ENCODE data around the gene KRT16.
"Not testable (repeated sequence)": the region's sequence is repeated elsewhere in the genome, so short reads cannot be mapped to it uniquely, and the experiment has no call there.

Gene KRT16

DNA sequence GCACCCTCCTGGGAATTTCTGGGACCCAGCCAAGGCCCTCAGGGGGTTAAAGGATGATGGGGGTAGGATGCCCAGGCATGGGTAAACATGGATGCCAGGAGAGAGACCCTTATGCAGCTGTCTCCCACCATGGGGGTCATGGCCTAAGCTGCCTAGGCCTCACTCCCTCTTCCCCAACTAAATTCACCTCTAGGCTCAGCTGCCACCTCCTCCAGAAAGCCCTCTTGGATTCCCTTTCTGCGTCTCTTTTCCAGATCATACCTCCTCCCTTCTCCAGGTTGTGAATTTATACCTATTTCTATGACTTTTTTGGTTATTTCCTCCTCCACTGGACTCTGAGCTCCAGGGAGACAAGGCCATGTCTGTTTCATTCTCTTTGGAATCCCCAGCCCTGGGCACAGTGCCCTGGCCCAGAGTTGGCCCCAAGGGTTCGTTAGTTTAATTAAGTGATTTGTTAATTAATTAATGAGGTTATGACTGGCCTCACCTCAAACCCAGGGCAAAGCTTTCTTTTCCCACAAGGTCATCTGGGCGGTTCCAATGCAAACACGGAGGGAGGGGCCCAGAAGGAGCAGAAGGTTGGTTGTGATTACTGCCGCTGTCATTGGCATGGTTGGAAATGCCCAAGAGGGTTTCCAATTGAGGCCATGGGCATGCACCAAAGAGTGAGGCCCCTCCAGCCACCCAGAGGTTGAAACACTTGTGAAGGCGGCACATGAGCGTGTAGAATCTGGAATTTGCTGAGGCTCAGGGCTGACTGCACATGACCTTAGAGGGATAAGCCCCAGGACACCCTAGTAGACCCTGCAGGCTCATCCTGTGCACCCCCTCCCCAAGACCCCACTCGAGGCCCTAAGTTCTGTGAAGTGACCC is 18.7 kb upstream of the KRT16 start:
- DNase-seq (ENCODE audit: extremely low read depth, low read depth): no peak
- no peak overlapping the region for H3K4me3 ChIP-seq (replicated peaks; ENCODE audit: low read depth, low read length)
- TF ChIP-seq, protein P1, sequence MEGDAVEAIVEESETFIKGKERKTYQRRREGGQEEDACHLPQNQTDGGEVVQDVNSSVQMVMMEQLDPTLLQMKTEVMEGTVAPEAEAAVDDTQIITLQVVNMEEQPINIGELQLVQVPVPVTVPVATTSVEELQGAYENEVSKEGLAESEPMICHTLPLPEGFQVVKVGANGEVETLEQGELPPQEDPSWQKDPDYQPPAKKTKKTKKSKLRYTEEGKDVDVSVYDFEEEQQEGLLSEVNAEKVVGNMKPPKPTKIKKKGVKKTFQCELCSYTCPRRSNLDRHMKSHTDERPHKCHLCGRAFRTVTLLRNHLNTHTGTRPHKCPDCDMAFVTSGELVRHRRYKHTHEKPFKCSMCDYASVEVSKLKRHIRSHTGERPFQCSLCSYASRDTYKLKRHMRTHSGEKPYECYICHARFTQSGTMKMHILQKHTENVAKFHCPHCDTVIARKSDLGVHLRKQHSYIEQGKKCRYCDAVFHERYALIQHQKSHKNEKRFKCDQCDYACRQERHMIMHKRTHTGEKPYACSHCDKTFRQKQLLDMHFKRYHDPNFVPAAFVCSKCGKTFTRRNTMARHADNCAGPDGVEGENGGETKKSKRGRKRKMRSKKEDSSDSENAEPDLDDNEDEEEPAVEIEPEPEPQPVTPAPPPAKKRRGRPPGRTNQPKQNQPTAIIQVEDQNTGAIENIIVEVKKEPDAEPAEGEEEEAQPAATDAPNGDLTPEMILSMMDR (IDR thresholded peaks at IDR 0.05; ENCODE audit: low read depth, low read length, missing control alignments): no peak

DNA sequence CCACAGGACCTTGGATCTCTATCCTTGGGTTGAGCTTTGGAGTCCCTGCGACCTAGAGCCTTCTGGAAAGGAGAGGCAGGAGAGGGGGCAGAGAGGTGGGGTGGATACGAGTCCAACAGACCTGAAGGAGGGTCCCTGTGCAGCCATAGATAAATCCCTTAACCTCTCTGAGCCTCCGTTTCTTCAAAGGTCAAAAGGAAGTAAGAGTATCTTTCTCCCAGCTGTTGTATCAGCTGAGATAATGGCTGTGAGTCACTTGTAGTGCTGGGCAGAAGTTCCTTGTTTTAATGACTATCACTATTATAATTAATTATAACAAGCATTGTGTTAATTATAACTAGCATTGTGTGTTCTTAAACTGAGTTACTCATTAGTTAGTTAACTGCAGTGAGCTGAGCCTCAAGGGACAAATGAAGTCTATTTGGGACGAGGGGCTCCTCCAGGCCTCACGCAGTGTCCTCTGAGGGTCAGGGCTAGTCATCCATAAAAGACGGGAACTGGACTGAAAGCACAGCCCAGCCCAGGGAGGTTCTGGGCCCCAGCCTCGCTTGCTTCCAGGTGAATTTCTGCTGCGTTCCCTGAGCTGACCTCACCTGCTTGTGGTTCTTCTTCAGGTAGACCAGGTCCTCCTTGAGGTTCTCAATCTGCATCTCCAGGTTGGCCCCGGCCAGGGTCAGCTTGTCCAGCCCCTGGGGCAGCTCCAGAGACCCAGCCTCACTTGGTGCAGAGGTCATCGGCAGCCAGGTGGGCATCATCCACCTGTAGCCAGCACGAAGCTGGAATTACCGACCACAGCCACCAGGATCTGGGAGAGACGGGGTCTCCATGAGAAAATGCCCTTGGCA is 17.5 kb upstream of the KRT16 start:
- DNase-seq (ENCODE audit: extremely low read depth, low read depth): no peak
- TF ChIP-seq, protein P1 (IDR thresholded peaks at IDR 0.05; ENCODE audit: low read depth, low read length, missing control alignments): no peak
- H3K4me3 ChIP-seq (replicated peaks; ENCODE audit: low read depth, low read length): no peak overlapping the region

DNA sequence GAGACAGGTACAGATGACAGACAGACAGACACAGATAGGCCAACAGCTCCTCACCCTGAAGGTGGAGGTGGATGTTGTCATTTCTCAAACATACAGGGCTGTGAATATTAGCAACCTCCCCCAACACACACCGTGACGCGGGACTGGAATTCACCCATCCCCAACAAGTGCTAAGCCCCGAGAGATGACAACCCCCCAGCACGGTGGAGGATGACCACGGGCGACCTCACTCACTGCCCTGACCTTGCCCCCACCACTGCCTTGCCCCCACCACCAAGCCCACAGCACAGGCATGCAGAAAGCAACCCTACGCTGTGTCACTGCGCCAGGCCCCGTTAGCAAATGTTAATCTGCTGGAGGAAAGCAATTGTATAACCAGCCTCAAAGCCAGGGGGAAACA is 16.7 kb upstream of the KRT16 start:
- H3K4me3 ChIP-seq (replicated peaks; ENCODE audit: low read depth, low read length): no peak overlapping the region
- no peak for DNase-seq (ENCODE audit: extremely low read depth, low read depth)
- TF ChIP-seq, protein P1 (IDR thresholded peaks at IDR 0.05; ENCODE audit: low read depth, low read length, missing control alignments): no peak

DNA sequence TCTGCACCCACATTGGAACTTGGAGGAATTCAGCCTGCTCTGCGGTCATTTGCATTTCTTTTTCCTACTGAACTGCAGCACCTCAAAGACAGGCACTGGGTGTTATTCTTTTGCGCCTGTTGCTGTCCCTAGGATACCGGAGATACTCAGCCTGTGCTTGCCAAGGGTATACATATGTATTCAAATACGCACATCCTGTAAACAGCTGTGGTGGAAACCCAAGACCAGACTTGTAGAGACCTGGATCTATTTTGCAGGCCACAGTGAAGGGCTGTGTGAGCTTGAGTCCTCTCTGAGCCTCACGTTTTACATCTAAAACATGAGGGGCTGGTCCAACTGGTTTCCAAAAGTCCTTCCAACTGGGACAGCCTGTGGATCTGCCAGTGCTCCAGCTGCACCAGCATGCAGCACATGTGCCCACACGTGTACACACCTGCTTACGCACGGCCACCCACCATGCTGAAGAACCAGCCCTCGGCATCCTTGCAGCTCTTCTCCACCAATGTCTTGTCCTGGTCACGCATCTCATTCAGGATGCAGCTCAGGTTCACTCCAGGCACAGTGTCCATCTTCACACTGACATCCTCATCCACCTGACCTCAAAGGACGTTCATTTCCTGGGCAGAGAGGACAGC is 16.2 kb upstream of the KRT16 start:
- H3K4me3 ChIP-seq (replicated peaks; ENCODE audit: low read depth, low read length); DNase-seq (ENCODE audit: extremely low read depth, low read depth): not testable (repeated sequence)

DNA sequence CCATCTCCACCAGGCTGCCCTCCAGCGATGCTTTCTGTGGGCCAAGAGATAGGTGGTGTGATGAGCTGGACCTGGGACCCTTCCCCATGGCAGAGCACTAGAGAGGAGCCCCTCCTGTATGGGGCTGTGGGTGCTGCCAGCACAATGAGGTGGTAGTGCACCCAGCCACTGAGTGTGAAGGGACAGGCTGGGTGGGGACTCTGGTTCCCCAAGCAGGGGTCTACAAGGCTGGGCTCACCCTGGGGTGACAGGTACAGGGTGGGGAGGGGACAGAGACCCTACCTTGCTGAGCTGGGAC is 15.5 kb upstream of the KRT16 start:
- not testable (repeated sequence) for H3K4me3 ChIP-seq (replicated peaks; ENCODE audit: low read depth, low read length); DNase-seq (ENCODE audit: extremely low read depth, low read depth)

DNA sequence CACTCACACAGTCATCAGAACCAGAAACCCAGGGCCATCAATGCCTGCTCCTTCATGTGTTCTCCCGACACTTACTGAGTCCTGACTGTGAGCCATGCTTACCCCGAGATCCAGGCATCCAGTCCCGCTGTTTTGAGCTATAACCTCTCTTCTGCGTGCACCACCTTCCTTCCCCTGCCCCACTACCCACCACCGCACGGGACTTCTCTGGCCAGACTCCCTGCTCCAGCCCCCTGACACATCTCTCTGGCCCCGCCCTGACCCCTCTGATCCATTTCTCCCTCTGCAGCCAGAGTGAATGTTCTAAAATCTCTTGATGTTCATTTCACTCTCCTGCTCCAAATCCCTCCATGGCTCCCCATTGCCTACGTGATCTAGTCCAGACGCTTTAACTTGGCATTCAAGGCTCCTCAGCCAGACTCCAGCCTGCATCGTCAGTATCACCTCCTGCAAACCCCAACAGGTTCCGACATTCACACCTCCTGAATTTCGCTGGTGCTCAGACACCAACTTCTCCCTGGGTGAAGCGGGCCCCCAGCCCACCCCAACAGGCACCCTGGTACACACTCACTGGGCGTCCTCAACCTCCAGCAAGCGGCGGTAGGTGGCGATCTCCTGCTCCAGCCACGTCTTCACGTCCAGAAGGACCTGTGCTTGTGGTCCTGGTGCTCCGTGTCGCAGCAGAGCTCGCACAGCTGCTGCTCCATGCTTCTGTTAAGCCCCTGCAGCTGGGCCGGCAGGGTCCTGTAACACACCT is 14.9 kb upstream of the KRT16 start:
- no peak overlapping the region for H3K4me3 ChIP-seq (replicated peaks; ENCODE audit: low read depth, low read length)
- no peak for DNase-seq (ENCODE audit: extremely low read depth, low read depth)
- TF ChIP-seq, protein P1 (IDR thresholded peaks at IDR 0.05; ENCODE audit: low read depth, low read length, missing control alignments): no peak

DNA sequence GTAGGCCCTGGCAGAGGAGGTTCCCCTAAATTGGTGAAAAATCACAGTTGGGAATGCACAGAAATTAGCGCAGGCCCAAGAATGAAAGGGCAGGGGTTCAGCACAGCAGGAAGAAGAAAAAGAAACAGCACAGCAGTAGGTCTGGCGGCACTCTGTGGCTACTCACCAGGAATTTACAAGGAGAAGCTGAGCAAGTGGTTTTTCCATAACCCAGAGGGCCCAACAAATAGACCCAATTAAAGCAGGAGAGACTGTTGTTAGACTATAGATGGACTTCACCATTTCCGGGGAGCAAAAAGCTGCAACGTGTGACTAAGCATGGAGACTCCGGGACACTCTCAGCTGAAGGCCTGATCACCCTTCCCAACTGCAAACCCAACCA is 14.3 kb upstream of the KRT16 start:
- not testable (repeated sequence) for DNase-seq (ENCODE audit: extremely low read depth, low read depth)

DNA sequence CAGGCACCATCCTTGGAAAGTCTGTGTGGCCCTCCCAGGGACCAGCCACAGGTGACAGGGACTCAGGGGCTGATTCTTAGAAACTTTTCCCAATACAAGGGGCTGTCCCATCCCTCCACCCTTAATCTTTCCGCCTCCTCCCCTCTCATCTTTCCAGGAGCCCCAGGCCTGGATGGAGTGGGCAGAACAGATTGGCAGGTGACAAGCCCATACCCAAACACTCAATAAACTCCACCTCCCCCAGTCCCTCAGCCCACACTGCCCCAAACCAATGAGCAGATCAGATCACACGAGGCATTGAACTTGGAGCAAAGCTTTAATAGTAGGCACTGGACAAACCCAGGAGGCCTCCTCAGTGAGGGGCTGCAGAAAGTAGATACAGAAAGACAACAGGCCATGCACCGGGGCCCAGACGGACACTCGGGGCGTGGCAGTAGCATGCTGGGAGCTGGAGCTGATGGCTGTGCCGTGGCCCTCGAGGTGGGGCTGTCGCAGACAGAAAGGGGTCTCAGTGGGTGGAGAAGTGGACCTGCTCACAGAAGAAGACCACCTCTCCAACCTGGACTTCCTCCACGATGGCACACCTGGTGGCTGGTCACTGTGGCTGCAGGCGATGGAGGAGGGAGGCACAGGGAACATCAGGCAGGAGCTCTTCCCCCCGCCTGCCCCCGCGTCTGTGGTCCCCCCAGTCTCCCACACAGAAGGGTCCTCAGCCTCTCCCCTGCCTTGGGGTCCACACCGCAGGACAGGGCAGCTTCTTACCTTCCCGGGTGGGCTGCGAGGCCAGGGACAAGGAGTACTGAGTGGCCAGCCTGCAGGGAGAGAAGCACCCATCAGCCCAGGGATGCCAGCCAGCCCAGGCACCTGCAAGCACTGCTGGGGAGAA is 13.7 kb upstream of the KRT16 start:
- H3K4me3 ChIP-seq (replicated peaks; ENCODE audit: low read depth, low read length); DNase-seq (ENCODE audit: extremely low read depth, low read depth): not testable (repeated sequence)

More for the DNA sequence above, 14.3 kb upstream of the KRT16 start:
- H3K4me3 ChIP-seq (replicated peaks; ENCODE audit: low read depth, low read length): not testable (repeated sequence)
